ENCODE results near the gene DCTN4.
"Not testable (repeated sequence)": the region's sequence is repeated elsewhere in the genome, so short reads cannot be mapped to it uniquely, and the experiment has no call there.

The DCTN4 gene

DNA sequence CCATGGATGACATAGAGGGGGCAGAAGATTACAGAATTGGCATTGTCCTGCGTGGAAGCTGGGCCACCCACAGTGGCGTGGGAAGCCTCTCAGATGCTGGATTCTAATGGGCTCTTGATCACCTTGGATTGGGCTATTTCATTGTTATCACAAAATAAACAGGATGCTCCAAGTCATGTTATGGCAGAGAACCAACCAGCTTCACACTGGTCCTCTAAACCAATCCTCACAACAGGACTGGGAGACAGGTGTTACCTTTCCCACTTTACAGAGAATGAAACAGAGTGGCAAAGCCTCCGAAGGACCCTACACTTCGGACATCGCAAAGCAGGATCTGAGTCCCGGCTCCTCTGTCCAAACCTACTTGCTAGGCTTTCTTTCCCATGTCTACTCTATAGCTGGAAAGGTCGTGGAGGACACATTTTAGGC lies 19.3 kb upstream of the DCTN4 start:
- DNase-seq: no peak

DNA sequence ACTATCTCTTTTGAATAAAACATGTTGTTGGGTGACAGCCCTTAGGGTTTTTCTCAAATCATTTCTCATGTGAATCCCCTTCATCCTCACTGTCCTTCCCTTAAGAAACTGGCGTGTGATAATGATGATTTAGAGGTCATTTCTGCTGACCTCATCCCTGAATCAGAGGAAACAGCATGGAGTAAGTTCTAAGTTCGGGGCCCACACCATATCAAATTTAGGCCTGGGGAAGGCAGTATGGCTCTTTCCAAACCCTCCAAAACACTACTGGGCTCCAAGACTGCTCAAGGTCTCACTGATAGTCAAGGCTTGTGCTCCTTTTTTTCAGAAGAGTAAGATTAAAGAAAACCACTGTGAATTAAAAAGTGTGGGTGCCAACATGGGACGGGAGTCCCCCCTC lies 18.9 kb upstream of the DCTN4 start:
- no peak for DNase-seq

DNA sequence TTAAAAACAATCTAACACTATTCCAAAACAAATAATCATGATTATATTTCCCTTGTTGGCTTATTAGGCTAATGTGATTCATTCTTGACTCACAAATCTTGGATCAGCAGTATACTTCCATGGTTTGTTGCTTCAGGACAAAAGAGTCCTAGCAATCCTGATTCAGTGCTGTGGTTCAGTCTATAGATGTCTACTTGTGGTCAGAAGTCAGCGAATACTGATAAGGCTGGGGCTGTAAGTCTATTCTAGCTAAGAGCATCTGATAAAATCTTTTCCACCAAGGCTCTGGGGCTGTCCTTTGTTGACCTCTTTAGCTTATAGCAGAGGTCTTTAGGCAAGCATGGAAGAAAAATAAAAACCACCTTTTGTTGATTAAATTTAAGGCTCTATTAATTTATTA lies 15.3 kb upstream of the DCTN4 start:
- no peak for DNase-seq

DNA sequence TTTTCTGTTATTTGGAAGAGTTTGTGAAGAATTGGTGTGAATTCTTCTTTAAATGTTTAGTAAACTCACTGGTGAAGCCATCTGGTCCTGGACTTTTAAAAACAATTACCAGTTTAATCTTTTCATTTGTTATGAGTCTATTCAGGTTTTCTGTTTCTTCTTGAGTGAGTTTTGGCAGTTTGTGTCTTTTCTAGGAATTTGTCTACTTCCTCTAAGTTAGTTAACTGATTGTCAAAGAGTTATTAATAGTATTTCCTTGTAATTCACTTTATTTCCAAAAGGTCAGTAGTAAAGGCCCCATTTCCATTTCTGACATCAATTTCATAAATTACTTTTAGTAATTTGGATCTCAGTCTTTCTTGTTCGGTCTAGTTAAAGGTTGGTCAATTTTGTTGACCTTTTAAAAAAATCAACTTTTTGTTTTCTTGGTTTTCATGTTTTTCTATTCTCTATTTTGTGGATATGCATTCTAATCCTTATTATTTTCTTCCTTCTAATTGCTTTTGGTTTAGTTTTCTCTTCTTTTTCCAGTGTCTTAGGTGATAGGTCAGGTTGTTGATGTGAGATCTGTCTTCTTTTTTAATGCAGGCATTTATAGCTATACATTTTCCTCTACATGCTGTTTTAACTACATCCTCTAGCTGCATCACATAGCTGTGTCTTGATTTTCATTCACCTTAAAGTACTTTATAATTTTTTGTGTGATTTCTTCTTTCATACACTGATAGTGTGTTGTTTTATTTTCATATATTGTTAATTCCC lies 12.4 kb upstream of the DCTN4 start:
- DNase-seq: no peak

DNA sequence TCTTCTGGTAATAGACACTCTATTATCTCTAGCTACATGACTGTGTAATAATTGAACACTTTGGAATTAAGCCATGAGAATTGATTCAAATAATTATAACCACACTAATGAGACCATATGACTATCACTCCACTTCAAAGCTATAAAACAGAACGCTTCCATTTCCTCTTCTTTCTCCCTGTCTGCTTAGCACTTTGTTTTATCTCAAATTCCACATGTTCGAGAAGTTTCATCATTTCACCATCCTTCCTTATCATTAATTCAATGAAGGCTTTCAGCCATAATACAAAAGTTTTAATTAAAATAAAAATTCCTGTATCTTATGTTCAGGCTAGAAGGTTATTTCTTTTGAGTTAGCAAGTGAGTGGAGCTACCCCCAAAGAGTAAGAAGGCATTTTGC lies 7.4 kb upstream of the DCTN4 start:
- DNase-seq: no peak

DNA sequence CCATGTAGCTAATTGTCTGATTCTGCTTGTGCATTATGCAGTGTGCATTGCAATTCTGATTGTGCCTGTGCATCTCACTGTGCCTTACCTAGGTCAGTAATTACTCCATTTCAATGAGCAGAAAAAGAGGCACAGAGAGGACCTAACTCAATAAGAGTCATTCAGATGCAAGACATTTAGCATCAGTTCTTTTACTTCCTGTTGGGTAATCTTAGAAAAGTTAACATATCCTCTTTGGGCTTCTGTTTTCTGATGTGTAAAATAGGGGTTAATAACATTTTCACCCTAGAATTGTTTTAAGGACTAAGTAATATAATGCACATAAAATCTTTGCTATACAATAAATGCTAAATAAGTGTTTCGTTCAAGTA lies 7.0 kb upstream of the DCTN4 start:
- no peak for DNase-seq

DNA sequence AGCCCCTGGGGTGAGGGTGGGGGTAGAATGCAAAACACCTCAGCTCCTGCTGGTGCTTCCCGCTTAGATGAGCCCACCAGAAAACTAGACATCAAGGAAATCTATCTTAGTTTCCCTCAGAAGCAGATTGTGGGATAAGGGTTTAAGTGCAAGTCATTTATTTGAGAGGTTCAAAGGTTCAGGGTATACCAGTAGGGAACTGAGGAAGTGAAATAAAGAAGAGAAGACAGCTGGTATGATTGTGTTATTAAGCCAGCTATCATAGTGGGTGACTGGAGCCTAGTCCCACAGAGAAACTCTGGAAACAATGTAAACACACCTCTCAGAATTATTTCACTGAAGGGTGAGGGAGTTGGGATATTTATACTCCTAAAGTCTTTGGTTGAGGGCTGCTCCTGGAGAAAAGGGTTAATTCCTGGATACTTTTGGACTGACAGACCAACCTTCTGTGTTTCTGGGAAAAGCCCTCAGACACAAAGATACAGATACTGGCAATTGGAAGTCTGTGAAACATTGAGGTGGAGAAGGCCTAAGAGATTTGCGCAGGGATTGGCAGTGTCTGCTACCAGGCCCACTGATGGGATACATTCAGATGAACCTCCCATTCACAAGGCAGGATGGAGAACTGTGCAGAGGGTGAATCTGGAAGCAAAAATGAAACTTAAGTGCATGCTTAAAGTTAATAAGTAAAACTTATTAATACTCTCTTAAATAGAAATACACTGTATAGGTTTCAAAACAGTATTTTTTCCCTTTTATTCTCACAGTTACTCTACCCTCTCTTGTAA lies 6.4 kb upstream of the DCTN4 start:
- no peak for DNase-seq

DNA sequence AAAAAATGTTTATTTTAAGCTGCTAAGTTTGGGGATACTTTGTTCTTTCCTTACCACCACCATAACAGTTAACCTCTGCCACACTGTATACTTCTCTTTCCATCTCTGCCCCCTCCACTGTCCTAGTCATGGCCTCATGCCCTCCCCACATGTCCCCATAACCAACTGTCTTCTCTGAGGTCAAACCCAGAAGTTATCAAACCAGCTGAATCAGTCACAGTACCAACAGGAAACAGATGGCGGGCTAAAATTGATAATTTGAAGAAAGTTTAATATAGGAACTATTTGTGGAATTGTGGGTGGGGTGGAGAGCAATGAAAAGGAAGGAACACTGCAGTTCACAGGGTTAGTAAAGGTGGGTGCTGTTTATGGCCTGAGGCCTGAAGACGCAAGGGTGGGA lies 5.7 kb upstream of the DCTN4 start:
- DNase-seq: no peak

DNA sequence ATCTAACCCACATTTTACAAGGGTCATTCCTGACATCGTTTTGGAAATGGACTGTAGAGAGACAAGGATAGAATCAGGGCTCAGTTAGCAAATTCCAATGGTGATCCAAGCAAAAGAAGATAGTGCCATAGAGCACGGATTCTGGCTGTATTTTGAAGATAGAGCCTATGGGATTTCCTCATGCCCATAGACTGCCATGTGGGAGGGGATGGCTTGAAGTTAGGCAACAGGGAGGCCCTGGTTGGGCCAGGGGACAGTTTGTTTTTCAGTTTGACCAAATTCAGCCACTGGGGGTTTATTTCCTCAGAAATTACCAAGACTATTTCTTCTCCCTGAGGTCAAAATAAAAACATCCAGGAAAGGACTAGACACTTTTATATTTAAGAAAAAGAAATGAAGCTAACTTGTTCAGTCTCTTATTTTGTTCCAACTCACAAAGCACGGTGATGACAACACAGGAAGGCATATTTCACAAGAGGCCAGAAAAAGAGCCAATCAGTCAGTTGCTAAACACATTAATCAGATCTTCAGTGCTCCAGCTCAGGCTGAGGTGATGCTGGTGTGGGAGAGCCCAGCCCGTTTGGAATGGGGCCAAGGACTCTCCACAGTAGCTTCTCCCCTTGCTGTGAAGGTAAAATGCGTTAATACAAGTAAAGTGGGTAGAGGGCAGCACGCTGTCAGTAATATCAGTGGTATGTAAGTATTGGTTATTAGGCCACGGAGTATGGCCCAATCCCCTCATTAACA lies 4.4 kb upstream of the DCTN4 start:
- DNase-seq: no peak

DNA sequence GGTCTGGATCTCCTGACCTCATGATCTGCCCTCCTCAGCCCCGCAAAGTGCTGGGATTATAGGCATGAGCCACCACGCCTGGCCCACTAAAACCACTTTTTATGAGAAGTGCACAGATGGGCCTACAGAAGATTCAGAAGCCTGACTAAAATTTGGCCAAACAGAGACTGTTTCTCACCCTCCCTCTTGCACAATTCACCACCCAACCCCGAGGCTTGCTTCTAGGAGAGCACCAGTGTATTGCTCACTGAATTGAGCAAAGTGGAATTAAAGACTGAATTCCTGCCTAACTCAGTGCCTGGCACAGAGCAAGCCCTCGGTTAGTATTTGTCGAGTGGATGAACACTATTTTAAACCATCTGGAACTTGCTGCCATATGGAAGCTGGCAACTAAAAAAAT lies 3.4 kb upstream of the DCTN4 start:
- DNase-seq: no peak

DNA sequence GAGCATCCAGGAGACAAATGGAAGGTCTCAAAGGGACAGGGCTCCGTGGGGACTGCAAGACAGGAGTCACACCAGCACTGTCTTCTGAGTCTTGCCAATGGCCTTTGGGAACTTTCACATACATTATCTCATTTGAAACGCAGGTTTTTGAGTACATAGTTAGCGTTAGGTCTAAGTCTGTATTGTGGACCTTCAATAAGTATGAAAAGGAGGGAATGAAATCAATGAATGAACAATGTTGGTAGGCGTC lies 442 bp upstream of the DCTN4 start:
- no peak for DNase-seq

DNA sequence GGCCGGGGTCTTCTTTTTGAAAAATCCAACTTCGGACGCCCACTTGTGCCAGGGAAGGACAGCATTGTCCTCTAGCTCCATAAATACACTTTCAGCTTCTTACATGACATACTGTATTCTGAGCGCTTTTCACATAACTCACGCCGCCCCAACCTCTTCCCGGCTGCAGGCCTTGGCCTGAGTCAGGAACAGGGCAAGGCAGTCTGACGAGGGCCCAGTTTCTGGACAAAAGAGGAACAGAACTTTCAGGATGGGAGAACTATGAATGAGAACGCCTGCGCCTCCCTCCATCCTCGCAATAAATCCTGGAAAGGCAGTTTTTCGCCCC lies 650 bp downstream of the DCTN4 start:
- no peak for DNase-seq

DNA sequence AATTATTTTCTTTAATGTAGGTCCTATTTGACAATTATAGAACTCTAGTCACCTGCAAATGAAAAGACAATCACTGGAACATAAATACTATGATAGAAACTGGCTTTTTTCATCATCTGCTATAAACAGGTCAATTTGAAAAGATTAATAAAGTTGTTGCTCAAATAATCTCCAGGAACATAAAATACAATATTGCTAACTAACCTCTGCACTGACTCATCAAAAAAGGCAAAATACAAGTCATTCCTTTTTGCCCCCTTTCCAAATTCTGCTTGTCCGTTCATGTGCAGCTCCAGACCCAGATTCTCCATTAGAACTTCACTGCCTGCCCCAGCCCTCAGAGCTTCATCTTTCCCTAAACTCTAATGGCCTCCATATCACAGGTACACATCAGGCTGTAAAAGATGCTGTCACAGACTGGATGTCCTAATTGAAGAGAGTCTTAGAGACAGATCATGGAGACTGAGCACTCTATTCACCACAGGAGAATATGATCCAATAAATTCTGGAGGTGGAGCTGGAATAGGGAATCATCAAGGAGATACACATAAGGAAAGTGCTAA lies 1.6 kb downstream of the DCTN4 start:
- DNase-seq: no peak

DNA sequence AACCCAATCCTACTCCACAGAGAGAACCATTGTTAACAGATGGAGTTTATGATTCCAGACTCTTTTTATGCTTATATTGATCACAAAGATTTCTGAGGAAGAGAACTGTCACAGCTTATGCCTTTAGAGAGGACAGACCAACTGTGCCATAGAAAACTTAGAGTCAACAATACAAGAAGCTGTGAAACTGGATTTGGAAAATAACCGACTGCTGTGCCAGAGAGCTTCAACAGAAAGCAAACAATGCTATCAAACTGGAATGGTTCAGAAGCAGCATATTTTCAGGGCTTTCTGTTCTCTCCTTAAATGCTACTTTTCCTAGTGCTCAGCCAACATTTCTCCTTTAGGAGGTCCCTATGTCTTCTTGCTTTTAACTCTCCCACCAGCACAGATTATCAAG lies 5.0 kb downstream of the DCTN4 start:
- no peak for DNase-seq

DNA sequence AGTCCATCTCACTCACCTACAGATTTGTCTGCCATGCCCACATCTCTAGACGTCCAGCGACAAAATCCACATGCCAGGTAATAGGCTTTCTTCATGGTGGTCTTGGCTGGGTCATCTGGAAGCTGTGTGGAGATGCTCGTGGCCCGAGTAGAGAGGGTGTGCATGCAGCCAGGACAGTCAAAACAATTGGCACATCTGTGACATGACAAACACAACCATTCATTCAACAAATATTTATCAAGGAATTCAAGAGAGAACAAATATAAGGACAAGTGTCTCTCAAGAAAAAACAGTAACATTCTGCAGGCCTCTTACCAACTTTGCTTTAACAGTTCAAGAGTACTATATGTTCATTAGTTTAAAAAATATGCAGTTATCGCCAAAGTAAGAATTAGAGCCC lies 5.4 kb downstream of the DCTN4 start:
- no peak for DNase-seq

DNA sequence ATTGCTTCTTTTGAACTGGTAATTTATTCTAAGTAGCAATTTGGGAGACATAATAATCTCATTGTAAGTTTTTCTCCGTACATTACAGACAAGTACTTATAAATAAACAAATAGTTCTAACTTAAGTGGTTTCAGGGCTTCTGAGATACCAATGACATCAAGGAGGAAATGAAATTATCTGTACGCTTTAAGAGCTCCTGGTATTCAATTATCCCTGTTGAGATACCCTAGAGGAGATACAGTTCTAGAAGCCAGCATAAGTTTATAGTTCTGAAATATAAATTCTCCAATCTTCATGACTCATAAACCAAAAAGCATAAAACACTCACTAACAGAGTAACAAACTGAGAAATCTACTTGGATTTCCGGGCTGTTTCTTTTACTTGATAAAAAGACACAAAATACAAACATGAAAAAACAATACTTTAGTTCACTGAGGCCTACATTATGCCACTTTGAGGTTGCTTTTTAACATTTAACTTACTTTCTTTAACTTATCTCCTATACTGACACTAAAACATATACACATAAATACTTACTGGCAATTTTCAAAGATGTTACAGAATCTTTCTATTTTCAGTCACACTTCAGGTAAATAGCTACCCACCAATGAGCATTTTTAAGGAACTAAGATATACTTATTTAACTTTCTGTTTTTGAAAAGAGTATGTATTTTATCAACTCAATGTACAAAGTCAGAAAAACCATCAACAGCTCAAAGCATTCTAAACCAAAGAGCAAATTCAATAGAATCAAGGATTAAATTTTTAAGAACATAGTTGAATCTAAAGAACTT lies 7.5 kb downstream of the DCTN4 start:
- DNase-seq: no peak

DNA sequence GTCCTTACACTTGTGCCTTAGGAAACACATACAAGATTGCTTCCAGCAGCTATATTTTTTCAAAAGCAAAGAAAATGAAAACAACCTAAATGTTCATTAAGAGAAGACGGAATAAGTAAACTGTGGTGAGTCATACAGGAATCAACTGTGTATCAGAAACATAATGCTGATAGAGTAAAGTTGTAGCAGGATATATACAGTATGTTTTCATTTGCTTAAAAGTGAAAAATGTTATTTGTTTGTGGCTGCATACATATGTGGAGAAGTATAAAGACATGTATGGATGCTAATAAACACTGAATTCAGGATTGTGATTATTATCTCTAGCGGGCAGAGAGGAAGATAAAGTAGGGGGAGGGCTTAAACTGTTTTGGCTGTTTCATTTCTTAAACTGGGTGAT lies 8.3 kb downstream of the DCTN4 start:
- no peak for DNase-seq

DNA sequence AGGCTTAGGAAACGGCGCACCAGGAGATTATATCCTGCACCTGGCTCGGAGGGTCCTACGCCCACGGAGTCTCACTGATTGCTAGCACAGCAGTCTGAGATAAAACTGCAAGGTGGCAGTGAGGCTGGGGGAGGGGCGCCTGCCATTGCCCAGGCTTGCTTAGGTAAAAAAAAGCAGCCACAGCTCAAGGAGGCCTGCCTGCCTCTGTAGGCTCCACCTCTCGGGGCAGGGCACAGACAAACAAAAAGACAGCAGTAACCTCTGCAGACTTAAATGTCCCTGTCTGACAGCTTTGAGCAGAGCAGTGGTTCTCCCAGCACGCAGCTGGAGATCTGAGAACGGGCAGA lies 15.7 kb downstream of the DCTN4 start:
- DNase-seq: not testable (repeated sequence)

DNA sequence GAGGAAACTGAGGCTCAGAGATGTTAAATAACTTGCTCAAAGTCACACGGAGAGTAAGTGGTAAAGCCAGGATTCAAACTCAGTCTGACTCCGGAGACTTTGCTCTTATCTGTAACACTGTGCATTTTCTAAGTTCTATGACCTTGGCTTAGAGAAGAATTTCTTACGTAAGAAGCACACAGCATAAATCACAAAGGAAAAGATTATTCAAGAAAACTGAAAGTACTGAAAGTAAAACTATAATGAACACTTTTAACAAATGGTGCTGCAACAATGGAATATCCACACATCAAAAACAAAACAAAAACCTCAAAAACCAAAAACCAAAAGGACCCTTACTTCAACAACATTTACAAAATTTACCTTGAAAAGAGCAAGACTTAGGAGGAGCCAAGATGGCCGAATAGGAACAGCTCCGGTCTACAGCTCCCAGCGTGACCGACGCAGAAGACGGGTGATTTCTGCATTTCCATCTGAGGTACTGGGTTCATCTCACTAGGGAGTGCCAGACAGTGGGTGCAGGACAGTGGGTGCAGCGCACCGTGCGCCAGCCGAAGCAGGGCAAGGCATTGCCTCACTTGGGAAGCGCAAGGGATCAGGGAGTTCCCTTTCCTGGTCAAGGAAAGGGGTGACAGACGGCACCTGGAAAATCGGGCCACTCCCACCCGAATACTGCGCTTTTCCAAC lies 16.2 kb downstream of the DCTN4 start:
- not testable (repeated sequence) for DNase-seq

DNA sequence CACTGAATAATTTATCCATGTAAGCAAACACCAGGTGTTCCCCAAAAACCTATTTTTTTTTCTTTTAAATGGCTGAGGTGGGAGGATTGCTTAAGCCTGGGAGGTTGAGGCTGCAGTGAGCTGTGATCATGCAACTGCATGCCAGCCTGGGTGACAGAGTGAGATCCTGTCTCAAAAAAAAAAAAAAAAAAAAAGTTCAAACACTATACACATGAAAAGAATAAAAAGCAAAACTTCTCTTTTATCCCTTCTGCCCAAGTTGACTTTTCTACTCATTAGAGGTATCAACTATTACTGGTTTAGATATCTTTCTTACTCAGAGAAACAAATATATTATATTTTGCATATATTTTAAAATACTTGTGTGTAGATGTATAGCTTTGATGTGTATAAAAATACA lies 17.8 kb downstream of the DCTN4 start:
- no peak for DNase-seq

DNA sequence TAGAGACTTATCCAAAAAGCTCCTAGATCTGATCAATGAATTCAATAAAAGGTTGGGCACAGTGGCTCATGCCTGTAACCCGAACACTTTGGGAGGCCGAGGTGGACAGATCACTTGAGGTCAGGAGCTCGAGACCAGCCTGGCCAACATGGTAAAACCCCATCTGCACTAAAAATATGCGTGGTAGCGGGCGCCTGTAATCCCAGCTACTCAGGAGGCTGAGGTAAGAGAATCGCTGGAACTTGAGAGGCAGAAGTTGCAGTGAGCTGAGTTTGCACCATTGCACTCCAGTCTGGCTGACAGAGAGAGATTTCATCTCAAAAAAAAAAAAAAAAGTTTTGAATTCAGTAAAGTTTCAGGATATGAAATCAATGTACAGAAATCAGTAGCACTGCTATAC lies 20.0 kb downstream of the DCTN4 start:
- no peak for DNase-seq

DNA sequence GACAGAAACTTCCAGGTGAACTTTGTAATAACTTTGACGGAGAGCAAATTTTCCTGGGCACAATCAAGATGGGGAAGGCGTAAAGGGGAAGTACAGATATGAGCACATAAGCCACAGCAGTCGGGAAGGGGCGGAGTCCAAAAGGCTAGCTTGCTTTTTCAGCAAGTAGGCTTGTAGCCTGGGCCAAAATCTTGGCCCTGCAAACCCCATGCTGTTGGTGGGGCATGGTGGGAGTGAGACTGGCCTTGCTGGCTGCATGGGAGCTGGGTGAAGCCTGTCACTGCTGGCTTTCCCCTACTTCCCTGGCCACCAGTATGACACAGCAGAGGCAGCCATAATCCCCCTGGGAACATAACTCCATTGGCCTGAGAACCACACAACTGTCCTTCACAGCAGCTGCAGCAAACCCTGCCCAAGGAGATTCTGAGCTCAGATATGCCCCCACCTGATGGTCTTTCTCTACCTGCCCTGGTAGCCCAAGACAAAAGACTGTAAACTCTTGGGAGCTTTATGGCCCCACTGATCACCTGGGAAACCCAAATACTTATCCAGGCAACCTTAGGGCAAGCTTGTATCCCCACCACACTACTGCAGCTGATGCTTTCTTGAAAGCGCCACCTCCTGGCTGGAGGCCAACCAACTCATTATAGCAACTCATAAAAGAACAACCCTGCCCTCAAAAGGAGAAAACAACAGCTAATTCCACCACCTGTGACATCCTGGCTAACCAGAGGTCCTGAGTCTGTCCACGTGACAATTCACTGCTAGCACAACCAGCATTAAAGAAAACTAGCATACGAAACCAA lies 24.0 kb downstream of the DCTN4 start:
- DNase-seq: no peak
